GM12864 (cell line): Measurements from ENCODE around the gene RAB27A.
"Not testable (repeated sequence)": the region's sequence is repeated elsewhere in the genome, so short reads cannot be mapped to it uniquely, and the experiment has no call there.

Experiments used
- DNase-seq: peaks from one replicate; pipeline ENCODE4 v3.0.0-alpha.2; 2011; ENCODE audit warnings: low read depth
- H3K4me3 ChIP-seq: 2 replicates; pipeline ENCODE4 v1.5.1; 2011; ENCODE audit warnings: mild to moderate bottlenecking, low read depth, low read length, control low read depth
- CTCF ChIP-seq: IDR thresholded peaks from 2 replicates; pipeline ENCODE4 v1.5.1; 2011; ENCODE audit warnings: low read depth, mild to moderate bottlenecking, moderate library complexity, low read length, control low read depth, inconsistent platforms; ENCODE audit errors: missing control alignments

Gene RAB27A

GRCh38 chr15:55320238-55320550, 30.6 kb upstream of the RAB27A start:
- H3K4me3 ChIP-seq: peak overlapping the region; percentile 78
- TF ChIP-seq CTCF: no peak

GRCh38 chr15:55319537-55320237, 30.1 kb upstream of the RAB27A start:
- no peak for TF ChIP-seq CTCF
- peak overlapping the region; percentile 78 for H3K4me3 ChIP-seq
- DNase-seq: peak; percentile 38

More at GRCh38 chr15:55320238-55320550, 30.6 kb upstream of the RAB27A start:
- no peak for DNase-seq

- peak within 1 kb of the TSS; percentile 78 for H3K4me3 ChIP-seq
- no peak for TF ChIP-seq CTCF
- peak; percentile 86 for DNase-seq
These were observed 29.2 kb upstream of the RAB27A start, which contains the start of the genes PIGB and PIGBOS1 for GRCh38 chr15:55318588-55319494. Gene PIGB (plus strand): TSS chr15:55319222. CDS start chr15:55319251, 29 bp downstream. Gene PIGBOS1 (minus strand): TSS chr15:55319123. CDS start chr15:55317792, 1,331 bp downstream.

GRCh38 chr15:55302801-55303200, 13.2 kb upstream of the RAB27A start:
- not testable (repeated sequence) for H3K4me3 ChIP-seq, DNase-seq

GRCh38 chr15:55297315-55297714, 7.7 kb upstream of the RAB27A start:
- H3K4me3 ChIP-seq: no peak overlapping the region
- TF ChIP-seq CTCF: no peak
- no peak for DNase-seq

- peak overlapping the region; percentile 82 for H3K4me3 ChIP-seq
- peak; percentile 84 for TF ChIP-seq CTCF
- no peak for DNase-seq
These were observed 980 bp upstream of the RAB27A start for GRCh38 chr15:55290528-55291057.

- no peak for DNase-seq
- TF ChIP-seq CTCF: no peak
- H3K4me3 ChIP-seq: peak overlapping the region; percentile 82
These were observed 435 bp downstream of the RAB27A start for GRCh38 chr15:55289011-55289745.
